ENCODE results near the gene CDCA4.
"Not testable (repeated sequence)": the region's sequence is repeated elsewhere in the genome, so short reads cannot be mapped to it uniquely, and the experiment has no call there.

The CDCA4 gene

DNA sequence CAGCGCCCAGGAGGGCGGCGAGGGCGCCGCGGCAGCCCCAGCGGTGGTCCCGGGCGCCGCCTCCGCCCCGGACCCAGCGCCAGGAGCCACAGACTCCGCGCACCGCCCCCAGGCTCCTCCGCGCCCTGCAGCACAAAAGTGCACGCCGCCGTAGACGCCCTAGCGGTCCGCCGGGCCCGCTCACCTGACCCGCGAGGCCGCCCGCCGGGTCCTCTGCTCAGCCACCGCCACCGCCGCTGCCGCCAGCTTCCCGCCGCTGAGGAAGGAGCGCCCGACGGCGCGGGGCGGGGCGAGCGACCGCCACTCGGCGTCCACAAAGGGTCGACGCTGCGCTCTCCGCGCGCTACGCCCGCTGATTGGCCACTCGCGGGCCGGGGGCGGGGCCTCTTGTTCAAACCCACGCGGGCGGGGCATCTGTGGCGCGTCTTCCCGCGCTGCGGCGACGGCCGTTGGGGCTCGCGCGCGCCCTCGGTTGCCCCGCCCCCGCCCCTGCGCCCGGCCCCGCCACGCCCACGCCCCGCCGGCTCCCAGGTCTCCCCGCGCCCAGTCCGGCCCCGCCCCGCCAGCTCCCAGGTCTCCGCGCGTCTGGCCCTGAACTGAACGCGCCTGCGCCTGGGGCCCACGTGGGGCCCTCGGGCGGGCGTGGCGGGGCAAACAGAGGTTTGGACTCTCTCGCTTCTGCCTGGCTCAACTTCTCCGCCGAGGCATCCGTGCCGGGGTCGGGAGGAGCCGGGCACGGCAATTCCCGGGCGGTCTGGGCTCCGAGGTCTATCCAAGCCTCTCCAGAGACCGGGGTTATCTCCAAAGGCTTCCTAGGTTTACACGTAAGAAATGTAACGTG, at the start of gene CDCA4:
Gene CDCA4 (minus strand): TSS at position 269 of the 841 bp plus-strand sequence. CDS start 9,154 bp downstream, outside the sequence.
- no peak for FAIRE-seq

DNA sequence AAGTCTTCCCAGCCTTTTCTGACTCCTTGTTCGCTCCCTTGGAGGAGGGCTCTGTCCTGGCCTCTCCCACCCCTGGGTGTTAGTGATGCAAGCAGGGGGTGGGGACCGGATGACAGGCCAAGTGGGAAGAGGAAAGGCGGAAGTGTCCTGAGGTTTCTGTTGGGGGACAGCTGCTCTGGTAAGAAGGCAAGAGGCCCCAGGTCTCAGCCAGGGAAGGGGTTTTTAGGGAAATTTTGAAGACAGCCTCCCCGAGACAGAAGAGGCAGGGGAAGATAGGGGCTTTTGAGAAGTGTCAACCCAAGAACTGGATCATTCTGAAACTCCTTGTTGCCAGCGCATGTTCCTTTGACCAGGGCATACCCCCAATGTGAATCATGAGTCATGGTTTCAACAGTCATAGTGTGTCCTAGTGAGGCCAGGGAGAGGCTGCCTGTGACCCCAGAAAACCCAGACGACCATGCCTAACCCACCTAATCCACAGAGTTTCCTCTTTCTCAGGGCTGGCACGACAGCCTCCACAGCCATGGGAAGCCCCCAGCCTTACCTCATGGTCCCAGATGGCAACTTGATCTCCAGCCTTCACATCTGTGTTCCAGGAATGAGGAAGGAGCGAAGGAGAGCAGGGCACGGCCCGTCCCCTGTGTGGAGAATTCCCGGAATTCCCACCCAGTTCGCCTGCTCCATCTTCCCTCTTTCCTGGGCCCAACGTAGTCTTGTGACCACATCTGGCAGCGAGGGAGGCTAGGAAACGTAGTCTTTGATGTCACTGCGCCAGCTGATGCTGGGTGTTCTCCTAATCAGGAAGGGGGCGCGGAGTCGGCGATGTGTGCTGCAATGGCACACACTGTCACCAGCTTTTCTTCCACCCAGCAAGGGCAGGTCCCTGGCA, 49.2 kb upstream of the CDCA4 start:
- FAIRE-seq = no peak

DNA sequence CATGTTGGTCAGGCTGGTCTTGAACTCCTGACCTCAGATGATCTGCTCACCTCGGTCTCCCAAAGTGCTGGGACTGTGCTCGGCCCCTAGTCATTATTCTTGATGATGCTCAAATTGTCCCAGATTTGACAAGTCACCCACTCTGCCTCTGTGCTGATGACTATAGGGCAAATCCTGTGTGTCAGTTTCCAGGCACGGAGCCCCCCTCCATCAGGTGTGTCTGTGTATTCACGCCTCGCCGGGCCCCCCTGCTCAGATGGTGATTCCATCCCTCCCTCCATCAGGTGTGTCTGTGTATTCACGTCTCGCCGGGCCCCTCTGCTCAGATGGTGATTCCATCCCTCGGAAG, 48.6 kb upstream of the CDCA4 start:
- no peak for FAIRE-seq

DNA sequence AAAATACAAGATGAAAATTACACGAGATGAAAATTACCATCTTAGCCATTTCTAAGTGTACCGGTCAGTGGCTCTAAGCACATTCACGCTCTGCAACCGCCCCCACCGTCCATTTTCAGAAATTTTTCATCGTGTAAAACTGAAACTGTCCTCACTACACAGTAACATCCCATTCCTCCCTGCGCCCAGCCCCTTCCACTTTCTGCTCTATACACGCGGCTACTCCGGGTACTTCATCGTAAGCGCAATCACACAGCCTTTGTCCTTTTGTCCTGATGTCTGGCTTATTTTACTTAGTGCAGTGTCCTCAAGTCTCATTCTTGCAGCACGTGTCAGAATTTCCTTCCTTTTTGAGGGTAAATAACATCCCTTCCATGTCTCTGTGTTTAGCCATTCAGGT, 47.9 kb upstream of the CDCA4 start:
- FAIRE-seq = no peak

DNA sequence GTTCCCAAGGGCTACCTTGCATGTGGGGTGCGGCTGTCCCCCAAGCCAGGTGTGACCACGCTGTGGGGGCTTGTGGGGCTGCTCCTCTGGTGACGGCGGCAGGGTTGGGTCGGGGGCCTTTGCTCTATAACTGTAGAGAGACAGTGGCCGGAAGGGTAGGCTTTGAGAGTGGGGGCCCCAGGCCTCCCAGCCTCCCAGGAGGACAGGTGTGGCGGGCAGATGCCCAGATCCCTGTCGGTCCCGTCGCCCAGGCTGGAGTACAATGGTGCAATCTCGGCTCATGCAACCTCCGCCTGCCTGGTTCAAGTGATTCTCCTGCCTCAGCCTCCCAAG, 47.1 kb upstream of the CDCA4 start:
- FAIRE-seq = no peak

DNA sequence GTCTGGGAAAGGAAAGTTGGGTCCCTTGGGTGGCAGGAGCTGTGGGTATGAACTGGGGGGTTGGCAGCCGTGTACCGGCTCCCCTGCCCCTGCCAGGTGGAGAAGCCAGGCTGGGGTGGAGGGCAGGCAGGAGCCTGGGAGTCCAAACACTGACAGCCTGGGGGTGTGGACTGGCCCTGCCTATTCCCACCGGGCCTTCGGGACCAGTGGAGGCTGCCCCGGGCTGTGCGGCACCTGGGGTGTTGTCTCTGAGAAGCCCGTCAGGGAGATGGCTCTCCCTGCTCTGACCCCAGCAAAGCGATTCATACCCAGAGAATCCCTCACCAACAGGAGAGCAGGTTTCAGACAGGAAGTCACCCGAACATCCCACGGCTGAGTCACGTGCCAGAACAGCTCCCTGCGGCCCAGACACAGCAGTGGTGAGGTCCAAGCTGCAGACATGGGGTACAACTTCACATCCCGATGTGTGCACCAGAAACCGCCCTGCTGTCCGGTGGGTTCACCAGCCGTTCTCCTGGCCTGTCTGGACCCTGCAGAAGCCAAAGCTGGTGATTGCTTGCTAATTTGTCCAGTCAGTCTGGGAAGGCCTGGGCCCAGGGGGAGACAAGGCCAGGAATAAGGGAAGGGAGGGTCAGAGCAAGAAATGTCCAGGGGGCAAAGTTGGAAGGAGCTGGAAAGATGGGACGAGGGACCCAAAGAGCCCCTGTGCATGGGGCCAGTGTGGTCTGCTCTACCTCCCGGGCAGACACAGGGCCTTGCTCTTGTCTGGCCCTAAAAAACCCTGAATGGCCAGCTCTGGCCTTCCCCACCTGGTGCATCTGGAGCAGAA, 46.5 kb upstream of the CDCA4 start:
- FAIRE-seq = no peak

DNA sequence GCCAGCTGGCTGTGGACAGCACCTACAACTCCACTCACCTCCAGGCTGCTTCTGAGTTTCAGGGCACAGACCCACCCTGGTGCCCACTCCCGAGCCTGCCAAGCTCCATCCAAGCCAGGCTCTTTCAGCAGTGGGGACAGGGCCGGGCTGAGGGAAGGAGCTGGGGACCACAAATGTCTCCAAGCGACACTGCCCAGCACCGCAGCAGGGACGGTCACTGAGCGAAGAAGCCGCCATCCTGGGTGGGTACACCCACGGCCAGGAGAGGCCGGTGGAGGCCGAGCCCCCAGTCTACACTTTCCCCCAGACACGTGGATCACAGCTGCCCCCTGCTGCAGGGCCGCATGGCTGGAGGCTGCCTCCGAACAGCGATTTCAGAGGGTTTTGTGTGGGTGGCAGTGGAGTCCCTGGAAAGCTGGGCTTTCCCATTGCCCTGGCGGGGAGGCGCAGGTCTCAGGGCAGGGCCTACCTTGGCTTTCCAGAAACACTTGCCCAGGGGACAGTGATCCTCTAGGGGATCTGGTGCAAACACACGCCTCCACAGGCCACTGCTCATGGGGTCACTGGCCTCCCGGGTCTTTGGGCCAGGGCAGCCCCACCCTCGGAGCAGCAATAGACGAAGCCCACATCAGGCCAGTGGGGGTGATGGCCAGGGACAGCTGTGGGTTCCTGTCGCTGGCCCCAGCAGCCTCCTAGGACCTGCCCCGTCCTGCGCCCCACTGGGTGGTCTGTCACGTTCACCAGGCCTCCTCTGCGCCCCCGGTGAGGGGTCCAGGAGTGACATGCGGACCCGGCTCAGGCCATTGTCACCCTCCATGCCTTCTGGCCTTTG, 45.6 kb upstream of the CDCA4 start:
- FAIRE-seq = no peak

DNA sequence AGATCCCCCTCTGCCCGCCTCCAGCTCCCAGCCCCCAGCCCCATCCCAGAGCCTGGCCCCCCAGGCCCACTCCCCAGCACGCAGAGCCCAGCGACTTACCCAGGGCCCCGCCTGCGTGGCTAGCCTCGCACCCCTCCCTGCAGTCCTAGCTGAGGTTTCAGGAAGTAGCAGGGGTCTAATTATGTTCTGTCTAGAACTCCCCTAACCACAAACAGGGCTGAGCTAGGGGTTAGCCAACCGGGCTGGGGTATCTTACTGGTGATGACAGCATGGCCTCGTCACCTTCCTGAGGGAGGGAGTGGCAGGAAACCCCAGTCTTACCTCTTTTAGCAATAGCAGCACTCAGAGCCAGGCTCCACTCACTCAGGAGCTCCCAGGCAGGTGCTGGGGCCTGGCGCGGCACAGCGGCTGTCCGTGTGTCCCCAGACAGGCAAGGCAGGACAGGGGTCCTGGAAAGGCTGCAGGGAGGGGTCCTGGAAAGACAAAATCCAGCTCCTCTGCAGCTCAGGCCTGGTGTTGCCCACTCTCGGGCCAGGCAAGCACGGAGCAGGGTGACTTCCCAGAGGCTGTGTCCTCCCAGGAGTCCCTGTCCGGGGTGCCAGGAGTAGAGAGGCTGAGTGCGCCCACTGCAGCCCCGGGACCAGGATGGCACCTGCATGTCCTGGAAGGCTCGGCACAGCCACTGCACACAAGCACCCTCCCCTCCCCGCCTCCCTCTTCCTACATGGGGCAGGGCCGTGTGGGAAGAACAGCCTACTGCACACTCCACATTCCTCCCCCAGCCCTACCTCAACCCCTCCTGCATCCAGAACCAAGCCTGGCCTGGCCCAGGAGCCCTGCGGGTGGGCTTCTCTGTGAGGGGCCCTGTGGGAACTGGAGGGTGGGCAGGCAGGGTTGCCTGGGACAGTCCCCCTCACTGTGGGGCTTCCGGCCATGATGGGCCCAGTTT, 44.7 kb upstream of the CDCA4 start, which contains the start of gene GPR132:
Gene GPR132 (minus strand): TSS at position 151 of the 949 bp plus-strand sequence. CDS start 10,010 bp downstream, outside the sequence.
- FAIRE-seq = no peak

DNA sequence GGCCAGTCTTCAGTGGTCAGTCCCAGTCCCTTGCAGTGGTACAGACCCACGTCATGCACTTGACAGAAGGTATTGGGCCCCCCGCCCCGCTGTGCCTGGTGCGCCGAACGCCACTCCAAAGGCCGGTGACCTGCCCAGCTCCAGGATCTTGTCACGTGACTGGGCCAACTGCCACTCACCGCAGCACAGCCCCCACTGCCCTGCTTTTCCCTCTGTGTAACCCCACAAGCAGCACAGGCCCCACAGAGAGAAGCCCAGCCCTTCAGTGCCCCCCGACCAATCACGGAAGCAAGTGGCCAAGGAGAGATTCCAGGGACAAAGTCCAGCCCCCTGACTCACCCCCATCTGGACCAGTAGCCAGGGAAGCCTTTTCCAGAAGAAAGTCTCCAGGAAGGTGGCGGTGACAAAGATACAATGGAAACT, 43.8 kb upstream of the CDCA4 start:
- FAIRE-seq = no peak

DNA sequence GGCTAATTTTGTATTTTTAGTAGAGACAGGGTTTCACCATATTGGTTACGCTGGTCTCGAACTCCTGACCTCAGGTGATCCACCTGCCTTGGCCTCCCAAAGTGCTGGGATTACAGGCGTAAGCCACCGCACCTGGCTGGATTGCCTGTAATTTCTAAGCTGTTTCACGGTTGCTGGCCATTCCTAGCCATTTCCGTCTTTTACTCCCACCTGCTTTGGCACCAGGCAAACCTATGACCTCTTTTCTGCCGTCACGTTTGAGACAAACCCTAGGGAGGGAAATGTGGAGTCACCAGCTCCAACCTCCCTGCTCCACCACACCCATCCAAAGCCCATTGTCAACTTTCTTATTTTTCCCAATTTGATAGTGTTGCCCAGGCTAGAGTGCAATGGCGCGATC, 43.1 kb upstream of the CDCA4 start:
- FAIRE-seq = no peak

DNA sequence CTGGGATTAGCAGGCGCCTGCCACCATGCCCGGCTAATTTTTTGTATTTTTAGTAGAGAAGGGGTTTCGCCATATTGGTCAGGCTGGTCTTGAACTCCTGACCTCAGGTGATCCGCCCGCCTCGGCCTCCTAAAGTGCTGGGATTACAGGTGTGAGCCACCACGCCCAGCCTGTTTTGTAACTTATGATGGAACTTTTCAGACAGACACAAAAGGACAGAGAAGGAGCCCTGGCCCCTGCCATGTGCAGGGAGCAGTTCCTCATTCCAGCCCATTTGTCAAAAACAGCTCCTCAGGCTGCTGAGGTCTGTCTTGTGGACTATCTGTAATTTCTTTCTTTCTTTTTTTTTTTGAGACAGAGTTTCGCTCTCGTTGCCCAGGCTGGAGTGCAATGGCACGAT, 42.6 kb upstream of the CDCA4 start:
- FAIRE-seq = not testable (repeated sequence)

DNA sequence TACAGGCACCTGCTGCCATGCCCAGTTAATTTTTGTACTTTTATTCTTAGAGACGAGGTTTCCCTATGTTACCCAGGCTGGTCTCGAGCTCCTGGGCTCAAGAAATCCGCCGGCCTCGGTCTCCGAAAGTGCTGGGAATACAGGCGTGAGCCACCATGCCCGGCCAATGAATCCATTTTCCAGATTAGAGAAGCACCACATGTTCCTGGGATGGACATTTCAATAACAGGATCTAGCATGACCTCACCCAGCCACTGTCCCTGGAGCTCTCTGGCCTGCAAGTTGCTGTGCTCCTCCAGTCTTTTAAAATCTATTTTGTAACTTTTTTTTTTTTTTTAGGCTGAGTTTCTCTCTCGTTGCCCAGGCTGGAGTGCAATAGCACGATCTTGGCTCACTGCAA, 42.2 kb upstream of the CDCA4 start:
- no peak for FAIRE-seq

DNA sequence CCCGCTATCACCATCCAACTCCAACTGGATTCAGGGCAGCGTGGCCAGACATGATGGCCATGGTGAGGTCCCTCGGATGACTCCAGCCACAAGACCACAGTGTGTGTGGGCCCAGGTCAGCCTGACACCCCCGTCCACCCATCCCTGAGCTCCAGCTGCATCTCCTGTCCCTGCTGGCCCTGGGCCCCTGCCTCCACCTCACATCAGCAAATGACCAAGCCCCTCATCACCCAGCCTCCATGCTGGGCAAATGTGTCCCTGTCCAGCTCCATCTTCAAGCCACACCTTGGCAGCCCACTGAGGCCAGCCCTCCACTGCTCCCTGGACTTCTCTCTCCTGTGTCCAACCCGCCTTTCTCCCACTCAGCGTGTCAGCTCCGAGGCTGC, 41.2 kb upstream of the CDCA4 start:
- no peak for FAIRE-seq

DNA sequence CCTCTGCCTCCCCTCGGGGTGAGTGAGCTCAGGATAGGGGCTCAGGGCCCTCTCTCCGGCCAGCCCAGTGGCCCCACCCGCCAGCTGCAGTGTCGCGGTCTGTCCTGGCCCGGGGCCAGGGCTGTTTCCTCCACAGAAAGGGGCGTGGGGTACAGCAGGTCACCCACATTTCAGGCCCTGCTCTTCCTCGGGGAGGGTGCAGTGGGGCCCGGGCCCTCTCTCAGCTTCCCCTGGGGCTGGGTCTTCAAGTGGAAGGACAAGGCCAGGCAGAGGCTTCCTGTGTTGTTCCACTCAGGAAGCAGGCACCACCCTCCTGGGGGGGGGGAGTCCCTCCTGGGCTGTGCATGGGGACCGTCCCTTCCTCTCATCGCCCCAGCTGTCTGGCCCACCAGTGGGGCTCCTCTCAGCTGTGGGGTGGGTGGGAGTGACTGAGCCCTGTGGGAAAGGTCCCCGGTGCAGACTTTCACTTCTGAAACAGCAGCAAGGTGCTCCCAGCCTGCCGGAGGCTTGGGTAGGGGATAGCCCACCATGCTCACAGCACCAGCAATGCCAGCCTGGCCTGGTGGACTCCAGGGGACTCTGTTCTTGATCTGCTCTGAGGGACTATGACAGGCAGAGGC, 40.7 kb upstream of the CDCA4 start:
- no peak for FAIRE-seq

DNA sequence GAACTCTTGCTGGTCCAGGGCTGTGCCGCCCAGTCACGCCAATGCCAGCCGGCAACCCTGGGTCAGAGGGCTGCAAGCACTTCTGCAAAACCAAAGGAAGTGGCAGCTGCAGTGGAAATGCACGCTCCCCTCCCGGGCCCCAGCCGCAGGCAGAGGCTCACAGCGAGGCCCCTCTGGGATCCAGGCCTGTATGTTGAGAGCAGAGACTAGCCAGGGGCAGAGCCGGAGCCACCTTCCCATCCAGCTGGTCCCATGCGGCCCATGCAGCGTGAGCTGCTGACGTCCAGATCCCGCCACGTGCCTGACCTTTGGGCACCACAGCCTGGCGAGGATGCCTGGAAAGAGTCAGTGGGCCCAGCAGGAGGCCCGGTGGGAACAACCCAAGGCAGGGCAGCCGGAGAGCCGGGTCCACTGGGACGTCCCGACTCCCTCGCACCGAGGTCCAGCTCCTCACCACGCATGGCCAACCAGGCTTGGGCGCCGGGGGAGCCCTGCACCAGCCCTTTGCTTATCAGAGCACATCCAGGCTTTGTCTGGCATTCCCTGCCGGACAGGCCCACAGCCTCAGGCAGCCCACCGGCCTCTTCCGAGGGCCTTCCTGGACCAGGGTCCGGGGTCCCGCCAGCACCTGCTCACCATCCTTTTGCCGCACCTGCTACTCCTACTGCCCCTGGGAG, 40.0 kb upstream of the CDCA4 start:
- no peak for FAIRE-seq

DNA sequence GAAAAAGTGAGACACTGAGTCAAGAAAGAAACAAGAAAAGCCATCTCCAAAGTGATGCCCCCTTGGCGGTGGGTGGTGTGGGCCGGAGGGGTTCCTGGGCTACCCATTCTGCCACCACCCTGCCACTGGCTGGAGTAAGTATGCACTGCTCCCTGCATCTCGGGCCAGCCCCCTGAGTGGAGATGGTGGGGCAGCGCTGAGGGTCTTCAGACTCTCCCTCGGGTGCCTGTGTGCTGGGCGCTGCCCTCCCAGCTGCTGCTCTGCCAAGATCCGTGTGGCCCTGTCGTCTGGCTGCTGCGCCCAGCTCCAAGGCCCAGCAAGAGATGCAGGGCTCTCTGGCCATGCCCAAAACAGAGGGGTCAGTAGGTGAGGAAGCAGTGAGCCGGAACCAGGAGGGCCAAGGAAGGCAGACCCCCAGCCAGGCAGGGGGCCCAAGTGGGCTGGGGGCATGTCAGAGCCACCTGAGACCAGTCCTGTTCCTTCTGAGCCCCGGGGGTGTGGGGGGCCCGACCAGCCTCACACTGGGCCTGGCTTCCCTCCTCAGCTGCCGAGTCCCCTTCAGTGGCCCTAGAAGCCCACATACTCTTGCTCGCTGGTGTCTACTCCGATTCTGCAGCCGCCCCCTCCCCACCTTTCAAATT, 39.2 kb upstream of the CDCA4 start:
- FAIRE-seq = no peak

DNA sequence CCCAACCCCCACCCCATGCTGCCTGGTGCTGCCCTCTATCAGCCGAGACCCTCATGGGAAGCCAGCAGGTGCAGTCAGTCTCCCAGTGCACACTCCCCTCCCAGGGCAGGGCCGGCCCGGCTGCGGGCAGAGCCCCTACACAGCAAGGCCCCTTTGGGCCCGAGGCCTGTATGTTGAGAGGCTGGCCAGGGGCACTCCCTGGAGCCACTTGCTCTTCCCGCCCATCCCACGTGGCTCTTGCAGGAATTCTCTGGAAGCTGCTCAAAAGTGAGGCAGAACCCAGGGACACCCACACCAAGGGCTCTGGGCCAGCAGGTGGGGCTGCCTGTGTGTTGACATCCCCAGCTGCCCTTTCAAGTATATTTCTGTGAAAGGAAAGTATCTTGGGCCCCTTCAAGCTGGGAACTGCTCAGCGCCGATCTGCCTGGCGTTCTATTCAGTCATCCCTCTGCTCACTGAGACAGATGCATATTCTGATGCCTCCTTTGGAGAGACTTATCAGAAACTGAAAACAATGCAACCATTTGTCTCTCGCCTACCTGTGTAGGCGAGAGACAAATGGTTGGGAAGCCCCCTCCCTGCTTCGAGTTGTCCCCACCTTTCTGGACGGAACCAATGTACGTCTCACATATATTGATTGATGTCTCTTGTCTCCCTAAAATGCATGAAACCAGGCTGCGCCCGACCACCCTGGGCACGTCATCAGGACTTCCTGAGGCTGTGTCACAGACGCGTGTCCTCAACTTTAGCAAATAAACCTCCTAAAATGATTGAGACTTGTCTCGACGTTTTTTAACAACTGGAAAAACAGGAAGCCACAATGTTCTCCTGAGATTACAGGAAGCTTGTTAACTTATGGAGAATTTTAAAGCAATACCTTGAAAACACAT, 38.4 kb upstream of the CDCA4 start:
- FAIRE-seq = no peak

DNA sequence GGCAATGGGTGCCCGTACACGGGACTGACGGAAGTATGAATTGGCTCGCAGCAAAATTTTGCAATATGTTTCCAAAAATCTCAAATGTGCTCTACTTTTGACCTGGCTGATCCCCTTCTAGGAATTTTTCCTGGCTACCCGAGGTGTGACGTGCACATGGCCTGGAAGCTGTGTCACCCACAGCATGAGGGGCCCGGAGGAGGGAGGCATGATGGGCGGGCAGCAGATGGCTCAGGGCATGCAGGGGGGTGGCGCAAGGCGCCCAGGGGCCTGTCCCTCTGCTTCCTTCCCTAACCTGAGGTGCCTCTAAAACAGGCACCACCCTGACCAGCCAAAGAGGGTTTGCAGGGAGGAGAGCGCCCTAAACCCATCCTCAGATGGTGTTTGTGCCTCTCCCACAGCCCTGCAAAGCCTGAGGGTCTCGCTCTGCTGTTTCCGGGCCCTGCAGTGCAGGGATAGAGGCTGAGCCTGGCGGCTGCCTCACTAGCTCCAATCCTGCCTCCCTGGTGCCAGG, 37.7 kb upstream of the CDCA4 start:
- FAIRE-seq = no peak
